ENCODE measurements around the gene MIEF2.

Gene MIEF2

GRCh38 chr17:18250259-18250658, 10.2 kb upstream of the MIEF2 start:
- Histone ChIP-seq H3F3A (ENCODE audit: insufficient read depth) (no peaks in the 10 kb centered on the region), H3K9ac (ENCODE audit: low read length) (no peak overlapping the region), H3K4me2 (ENCODE audit: low read depth, low read length, poor library complexity, severe bottlenecking) (no peak overlapping the region), H3K79me2 (ENCODE audit: insufficient read depth, low read length) (no peaks in the 10 kb centered on the region), H3K9me3 (ENCODE audit: insufficient read depth, low read length) (no peaks in the 10 kb centered on the region), H4K20me1 (ENCODE audit: low read depth, low read length) (no peaks in the 10 kb centered on the region), H3K27ac (ENCODE audit: low read depth, low read length) (no peak overlapping the region), H3K27me3 (ENCODE audit: low read length) (no peaks in the 10 kb centered on the region), H3K4me3 (ENCODE audit: insufficient read depth, low read length, poor library complexity, severe bottlenecking) (no peak overlapping the region), H3K9me2 (replicated peaks; ENCODE audit: insufficient read depth, low read length) (no peaks in the 10 kb centered on the region), H2AFZ (ENCODE audit: low read depth, low read length, severe bottlenecking) (no peak overlapping the region), H3K36me3 (ENCODE audit: low read length) (no peaks in the 10 kb centered on the region)
- TF ChIP-seq, protein P1, sequence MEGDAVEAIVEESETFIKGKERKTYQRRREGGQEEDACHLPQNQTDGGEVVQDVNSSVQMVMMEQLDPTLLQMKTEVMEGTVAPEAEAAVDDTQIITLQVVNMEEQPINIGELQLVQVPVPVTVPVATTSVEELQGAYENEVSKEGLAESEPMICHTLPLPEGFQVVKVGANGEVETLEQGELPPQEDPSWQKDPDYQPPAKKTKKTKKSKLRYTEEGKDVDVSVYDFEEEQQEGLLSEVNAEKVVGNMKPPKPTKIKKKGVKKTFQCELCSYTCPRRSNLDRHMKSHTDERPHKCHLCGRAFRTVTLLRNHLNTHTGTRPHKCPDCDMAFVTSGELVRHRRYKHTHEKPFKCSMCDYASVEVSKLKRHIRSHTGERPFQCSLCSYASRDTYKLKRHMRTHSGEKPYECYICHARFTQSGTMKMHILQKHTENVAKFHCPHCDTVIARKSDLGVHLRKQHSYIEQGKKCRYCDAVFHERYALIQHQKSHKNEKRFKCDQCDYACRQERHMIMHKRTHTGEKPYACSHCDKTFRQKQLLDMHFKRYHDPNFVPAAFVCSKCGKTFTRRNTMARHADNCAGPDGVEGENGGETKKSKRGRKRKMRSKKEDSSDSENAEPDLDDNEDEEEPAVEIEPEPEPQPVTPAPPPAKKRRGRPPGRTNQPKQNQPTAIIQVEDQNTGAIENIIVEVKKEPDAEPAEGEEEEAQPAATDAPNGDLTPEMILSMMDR (IDR thresholded peaks at IDR 0.05; ENCODE audit: insufficient read depth, low read length, poor library complexity, severe bottlenecking): no peak
- TF ChIP-seq EZH2phosphoT487 (conservative IDR thresholded peaks at IDR 0.05; ENCODE audit: low read length): no peak

DNA sequence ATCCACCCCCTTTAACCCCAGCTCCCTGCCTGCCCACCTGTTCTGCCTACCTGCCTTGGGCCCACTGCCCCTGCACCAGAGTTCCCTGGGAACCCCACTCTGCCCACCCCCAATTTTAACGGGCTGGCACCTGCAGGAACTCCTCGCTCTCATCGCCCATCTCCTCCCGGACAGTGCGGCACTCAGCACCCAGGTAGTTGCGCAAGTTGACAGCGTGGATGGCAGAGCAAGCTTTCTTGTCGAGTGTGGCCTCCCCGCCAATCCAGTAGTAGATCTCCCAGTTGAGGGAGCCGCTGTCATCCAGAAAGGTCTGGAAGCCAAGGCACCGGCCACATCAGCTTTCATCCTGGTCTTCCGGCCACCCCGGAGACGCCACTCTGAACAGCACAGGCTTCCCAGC, 9.8 kb upstream of the MIEF2 start:
- Histone ChIP-seq H2AFZ (ENCODE audit: low read depth, low read length, severe bottlenecking) (no peak overlapping the region), H4K20me1 (ENCODE audit: low read depth, low read length) (no peaks in the 10 kb centered on the region), H3F3A (ENCODE audit: insufficient read depth) (no peaks in the 10 kb centered on the region), H3K9ac (ENCODE audit: low read length) (no peak overlapping the region), H3K36me3 (ENCODE audit: low read length) (no peaks in the 10 kb centered on the region), H3K27me3 (ENCODE audit: low read length) (no peaks in the 10 kb centered on the region), H3K9me2 (replicated peaks; ENCODE audit: insufficient read depth, low read length) (no peaks in the 10 kb centered on the region), H3K4me3 (ENCODE audit: insufficient read depth, low read length, poor library complexity, severe bottlenecking) (no peak overlapping the region), H3K9me3 (ENCODE audit: insufficient read depth, low read length) (no peaks in the 10 kb centered on the region), H3K4me2 (ENCODE audit: low read depth, low read length, poor library complexity, severe bottlenecking) (no peak overlapping the region), H3K79me2 (ENCODE audit: insufficient read depth, low read length) (no peaks in the 10 kb centered on the region), H3K27ac (ENCODE audit: low read depth, low read length) (no peak overlapping the region)
- TF ChIP-seq EZH2phosphoT487 (conservative IDR thresholded peaks at IDR 0.05; ENCODE audit: low read length): no peak
- TF ChIP-seq, protein P1 (IDR thresholded peaks at IDR 0.05; ENCODE audit: insufficient read depth, low read length, poor library complexity, severe bottlenecking): no peak

DNA sequence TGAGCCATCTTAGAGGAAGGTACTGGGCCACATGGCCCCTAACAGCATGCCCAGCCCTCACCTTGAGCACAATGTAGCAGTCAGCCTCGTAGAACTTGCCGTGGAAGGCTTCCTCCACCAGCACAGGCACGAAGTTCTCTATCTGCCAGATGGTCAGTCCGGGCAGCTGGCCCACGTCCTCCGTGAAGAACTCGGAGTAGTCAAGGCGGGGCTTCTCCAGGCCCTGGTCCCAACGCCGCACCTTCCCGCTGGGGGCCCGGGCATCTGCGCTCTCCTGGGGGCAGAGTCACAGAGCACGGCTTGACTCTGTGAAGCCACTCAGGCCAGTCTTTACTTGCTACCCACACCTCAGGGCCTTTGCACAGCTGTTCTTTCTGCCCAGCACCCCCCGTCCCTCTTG, 9.3 kb upstream of the MIEF2 start:
- H3K9me3 ChIP-seq (ENCODE audit: insufficient read depth, low read length): no peaks in the 10 kb centered on the region
- no peak for TF ChIP-seq EZH2phosphoT487 (conservative IDR thresholded peaks at IDR 0.05; ENCODE audit: low read length)
- TF ChIP-seq, protein P1 (IDR thresholded peaks at IDR 0.05; ENCODE audit: insufficient read depth, low read length, poor library complexity, severe bottlenecking): no peak
- no peak overlapping the region for H3K27ac ChIP-seq (ENCODE audit: low read depth, low read length)
- H3K9me2 ChIP-seq (replicated peaks; ENCODE audit: insufficient read depth, low read length): no peaks in the 10 kb centered on the region
- no peak overlapping the region for H3K4me3 ChIP-seq (ENCODE audit: insufficient read depth, low read length, poor library complexity, severe bottlenecking)
- H4K20me1 ChIP-seq (ENCODE audit: low read depth, low read length): no peaks in the 10 kb centered on the region
- H3K9ac ChIP-seq (ENCODE audit: low read length): no peak overlapping the region
- H3K79me2 ChIP-seq (ENCODE audit: insufficient read depth, low read length): no peaks in the 10 kb centered on the region
- H3K36me3 ChIP-seq (ENCODE audit: low read length): no peaks in the 10 kb centered on the region
- no peaks in the 10 kb centered on the region for H3F3A ChIP-seq (ENCODE audit: insufficient read depth)
- no peak overlapping the region for H3K4me2 ChIP-seq (ENCODE audit: low read depth, low read length, poor library complexity, severe bottlenecking)
- H2AFZ ChIP-seq (ENCODE audit: low read depth, low read length, severe bottlenecking): no peak overlapping the region
- no peaks in the 10 kb centered on the region for H3K27me3 ChIP-seq (ENCODE audit: low read length)
